Measurements from ENCODE around the gene SERPINE1.

SERPINE1 gene

DNA sequence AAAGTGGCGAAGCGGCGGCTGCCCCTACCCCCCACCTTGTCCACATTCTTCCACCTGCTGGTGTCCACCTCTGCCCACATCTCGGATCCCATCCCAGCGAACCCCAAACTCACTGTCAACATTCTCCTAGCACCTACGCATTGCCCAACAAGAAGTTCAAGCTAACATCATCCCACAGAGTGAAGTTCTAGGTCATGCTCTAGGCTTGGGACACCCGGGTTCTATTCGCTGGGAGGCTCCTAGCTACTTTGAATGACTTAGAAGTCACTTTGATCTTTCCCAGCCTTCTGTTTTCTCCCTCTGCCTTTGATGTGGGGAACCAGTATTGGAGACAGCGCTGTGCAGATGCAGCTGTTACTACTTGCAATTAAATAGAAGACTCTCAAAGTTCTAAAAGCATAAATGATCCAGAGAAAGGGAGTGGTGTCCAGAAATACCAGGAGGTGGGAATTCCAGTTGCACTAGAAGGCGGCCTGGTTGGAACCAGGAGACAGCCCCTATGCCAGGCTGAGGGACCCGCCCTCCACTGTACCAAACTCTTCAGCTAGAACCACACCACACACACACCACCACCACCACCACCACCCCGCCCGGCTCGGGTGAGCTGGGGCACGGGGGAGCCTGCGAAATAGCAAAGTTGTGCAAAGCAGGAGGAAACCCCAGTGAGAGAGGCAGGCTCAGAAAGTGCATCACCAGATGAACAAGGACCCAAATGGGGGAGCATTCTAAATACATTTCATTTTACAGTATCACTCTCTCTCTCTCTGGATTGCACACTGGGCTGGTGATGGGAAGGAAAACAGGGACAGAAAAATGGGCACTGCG, 43.9 kb downstream of the SERPINE1 start:
- DNase-seq = no peak

DNA sequence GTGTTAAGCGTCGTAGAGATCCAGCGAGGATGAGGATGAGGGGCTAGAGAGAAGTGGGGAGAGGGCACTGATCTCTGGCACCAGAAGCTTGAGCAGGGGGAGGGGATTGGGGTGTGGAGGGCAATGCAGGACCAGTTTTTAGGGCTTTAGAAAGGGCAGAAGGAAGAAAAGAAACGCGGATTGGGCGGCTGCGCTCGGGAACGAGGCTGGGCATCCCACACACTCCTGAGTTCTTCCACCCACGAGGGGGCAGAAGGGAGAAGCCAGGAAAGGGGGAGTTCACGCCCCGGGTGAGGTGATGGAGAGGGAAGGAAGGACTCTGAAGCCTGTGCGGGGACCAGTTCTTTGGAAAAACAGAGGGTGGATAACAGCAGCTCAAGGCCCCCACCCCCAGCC, 44.5 kb downstream of the SERPINE1 start:
- DNase-seq = peak in 1 of 2 experiments; percentile 12

DNA sequence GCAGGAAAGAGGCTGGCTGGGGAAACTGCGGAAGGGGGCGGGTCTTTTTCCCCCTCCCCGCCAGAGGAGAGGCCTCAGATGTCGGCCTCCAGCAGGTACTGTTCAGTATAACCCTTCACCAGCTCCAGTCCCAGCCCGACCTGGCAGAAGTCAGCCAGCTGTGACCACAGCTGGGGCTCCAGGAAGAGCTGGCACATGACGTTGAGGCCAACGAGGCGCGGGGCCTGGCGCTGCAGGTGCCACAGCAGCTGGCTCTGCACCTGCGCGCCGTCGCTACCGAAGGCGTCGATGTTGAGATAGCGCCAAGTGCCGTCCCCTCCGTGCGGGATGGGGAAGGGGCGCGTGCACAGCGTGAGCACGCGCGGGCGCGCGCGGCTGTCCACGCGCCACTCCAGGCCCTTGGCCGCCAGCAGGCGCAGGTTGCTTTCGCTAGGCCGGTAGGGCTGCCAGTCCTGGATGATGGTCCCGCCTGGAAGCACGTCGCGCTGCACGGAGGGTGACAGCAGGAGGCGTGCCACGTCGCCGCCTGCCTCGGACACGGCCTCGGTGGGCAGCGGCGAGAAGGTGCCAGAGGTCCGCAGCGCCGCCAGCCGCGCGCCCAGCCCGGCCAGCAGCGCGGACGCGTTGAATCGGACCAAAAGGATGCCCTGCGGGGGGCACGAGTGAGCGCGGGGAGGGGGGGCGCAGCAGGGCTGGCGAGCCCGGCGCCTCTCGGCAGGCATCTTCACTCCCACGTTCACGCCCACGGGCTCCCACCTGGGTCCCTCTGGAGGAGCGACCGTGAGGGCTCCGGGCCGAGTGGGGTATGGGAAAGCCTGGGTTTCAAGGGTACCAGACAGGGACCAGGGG, 45.3 kb downstream of the SERPINE1 start:
- DNase-seq = no peak

GRCh38 chr7:101172854-101173751, 46.2 kb downstream of the SERPINE1 start:
- peak in 1 of 2 experiments; percentile 26 for DNase-seq

DNA sequence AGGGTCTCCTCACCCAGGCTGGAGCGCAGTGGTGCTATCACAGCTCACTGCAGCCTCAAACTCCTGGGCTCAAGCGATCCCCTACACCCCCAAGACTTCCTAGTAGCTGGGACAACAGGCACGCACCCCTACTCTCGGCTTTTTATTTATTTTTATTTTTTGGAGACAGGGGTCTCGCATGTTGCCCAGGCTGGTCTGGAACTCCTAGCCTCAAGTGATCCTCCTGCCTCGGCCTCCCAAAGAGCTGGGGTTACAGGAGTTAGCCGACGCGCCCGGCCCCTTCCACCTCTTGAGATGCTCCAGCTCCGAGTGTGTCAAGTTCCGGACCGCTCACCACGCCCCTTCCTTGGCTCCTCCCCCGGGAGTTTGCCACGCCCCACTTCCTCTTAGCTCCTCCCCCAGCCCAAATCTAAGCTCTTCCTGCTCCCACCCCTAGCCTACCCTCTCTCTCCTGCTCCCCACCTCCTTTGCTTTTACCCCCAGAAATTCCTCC, 46.9 kb downstream of the SERPINE1 start:
- no peak for DNase-seq

GRCh38 chr7:101174322-101174854, 47.5 kb downstream of the SERPINE1 start:
- DNase-seq = no peak

DNA sequence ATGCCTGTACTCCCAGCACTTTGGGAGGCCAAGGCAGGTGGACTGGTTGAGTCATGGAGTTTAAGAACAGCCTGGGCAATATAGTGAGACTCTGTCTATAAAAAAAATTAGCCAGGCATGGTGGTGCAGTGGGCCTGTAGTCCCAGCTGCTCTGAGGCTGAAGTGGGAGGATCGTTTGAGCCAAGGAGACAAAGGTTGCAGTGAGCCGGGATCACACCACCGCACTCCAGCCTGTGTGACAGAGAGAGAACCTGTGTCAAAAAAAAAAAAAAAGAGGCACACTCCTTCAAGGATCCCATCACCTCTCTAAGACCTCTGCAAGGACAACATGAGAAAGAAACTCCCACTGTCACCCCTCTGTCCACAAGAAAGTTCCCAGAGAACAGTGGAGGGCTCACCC, 48.8 kb downstream of the SERPINE1 start:
- no peak for DNase-seq

DNA sequence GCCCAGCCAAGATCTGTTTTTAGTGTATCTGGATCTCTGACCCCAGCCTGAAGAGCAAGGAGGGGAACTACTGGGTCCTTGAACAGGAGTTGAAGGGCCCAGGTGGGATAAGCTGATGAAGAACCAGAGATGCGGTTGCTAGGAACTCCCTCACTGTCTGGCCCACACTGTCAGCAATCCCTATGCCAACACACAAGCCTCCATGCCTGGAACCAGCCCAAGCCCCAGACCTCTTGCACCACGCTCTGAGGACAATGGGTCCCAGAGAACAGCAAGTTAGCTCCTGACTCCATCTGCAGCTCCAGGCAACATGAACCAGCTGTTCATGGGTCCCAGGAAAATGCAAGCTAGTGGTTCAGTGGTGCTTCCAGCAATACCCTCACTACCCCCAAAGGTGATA, 50.7 kb downstream of the SERPINE1 start:
- no peak for DNase-seq

DNA sequence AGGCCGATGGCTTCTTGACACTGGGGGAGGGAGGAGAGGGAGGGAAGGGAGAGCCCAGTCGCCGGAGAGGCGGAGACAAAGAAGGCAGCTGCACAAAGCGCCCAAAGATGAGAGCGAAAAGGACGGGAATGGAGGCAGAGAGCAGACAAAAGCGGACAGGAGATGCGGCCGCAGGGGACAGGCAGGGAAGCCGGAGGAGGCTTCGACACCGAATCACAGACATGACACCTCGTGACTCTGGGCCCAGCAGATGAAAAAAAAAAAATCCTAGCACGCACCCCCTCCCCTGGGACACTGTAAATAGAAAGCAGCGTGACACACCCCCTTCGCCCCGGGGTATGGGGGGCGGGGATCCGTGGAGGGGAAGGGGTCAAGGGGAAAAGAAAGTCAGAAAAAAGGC, 52.2 kb downstream of the SERPINE1 start:
- DNase-seq = peak in 1 of 2 experiments; percentile 17

GRCh38 chr7:101179713-101180112, 52.8 kb downstream of the SERPINE1 start:
- DNase-seq = no peak

- no peak for DNase-seq
Observed at GRCh38 chr7:101180130-101180755, 53.3 kb downstream of the SERPINE1 start, which contains the start of gene NAT16. Gene NAT16, minus strand, starts transcription at chr7:101180293. Its CDS starts 5,486 bp downstream, at chr7:101174807.

DNA sequence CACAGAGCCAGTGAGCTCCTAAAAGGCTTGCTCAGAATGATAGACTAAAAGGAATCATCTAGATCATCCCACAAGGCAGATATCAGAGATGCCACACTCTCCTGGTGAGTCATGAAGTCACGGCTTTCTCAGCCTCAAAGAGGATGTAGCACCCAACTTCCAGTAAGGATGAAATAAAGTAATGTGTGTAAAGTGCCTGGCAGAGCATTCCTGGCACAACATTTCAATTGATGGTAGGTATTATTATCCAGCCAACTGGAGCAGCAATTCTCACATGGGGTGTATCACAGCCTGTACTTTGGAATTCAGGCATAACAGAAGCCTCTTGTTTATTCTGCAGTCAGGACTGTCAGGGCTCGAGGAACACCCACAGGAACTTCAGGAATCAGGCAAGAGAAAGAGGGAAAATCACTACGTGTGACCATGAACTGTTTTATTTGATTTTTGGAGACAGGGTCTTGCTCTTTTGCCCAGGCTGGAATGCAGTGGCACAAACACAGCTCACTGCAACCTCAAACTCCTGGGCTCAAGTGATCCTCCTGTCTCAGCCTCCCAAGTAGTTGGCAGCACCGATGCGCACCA, 58.4 kb downstream of the SERPINE1 start:
- no peak for DNase-seq

GRCh38 chr7:101186194-101186593, 59.3 kb downstream of the SERPINE1 start:
- DNase-seq = no peak

GRCh38 chr7:101186844-101187428, 60.0 kb downstream of the SERPINE1 start:
- no peak for DNase-seq

All from NCI-H524 (cell line).